ENCODE measurements around the gene KATNAL1. TPM values are rescaled to one million over a fixed set of nuclear protein-coding genes. Genes with fewer than 3 reads are reported as not detected.

KATNAL1 gene
- total RNA-seq, 4 donors from 2014 or later = 3.1 to 15.2 (median 4.2) TPM

GRCh38 chr13:30172593-30173302 is 134.6 kb downstream of the KATNAL1 start:
- 83 to 84% methylated on average over 15 of the region's 15 CpGs for WGBS, 2 donors

GRCh38 chr13:30170569-30170968 is 136.8 kb downstream of the KATNAL1 start:
- intact Hi-C loops (cut with DNase I; ENCODE audit: low total_unique reads) = no loop called here
- no peak for DNase-seq (ENCODE audit: low spot score in 2 of 2)
- no peak overlapping the region for H3K4me3 ChIP-seq (ENCODE audit: low read depth, poor library complexity, severe bottlenecking)
- no peak for TF ChIP-seq POLR2A (IDR thresholded peaks at IDR 0.05)
- no peak for TF ChIP-seq CTCF (IDR thresholded peaks at IDR 0.05)
- 73 to 81% methylated on average over 9 of the region's 9 CpGs for WGBS, 2 donors

More at GRCh38 chr13:30172593-30173302, 134.6 kb downstream of the KATNAL1 start:
- no peak for TF ChIP-seq POLR2A (IDR thresholded peaks at IDR 0.05)
- no peak for TF ChIP-seq CTCF (IDR thresholded peaks at IDR 0.05)
- no peak overlapping the region for H3K4me3 ChIP-seq (ENCODE audit: low read depth, poor library complexity, severe bottlenecking)
- no peak for DNase-seq (ENCODE audit: low spot score in 2 of 2)
- intact Hi-C loops (cut with DNase I; ENCODE audit: low total_unique reads) = no loop called here

- H3K4me3 ChIP-seq (ENCODE audit: low read depth, poor library complexity, severe bottlenecking) = no peak overlapping the region
- TF ChIP-seq POLR2A (IDR thresholded peaks at IDR 0.05) (no peak), CTCF (IDR thresholded peaks at IDR 0.05) (no peak)
- WGBS, 2 donors = 28 to 35% methylated on average over 2 of the region's 2 CpGs
- no peak for DNase-seq (ENCODE audit: low spot score in 2 of 2)
- intact Hi-C loops (cut with DNase I; ENCODE audit: low total_unique reads) = no loop called here
Measured at GRCh38 chr13:30169442-30169841, 137.9 kb downstream of the KATNAL1 start.

- H3K4me3 ChIP-seq (ENCODE audit: low read depth, poor library complexity, severe bottlenecking) = no peak overlapping the region
- WGBS, 2 donors = 59 to 73% methylated on average over 11 of the region's 11 CpGs
- DNase-seq (ENCODE audit: low spot score in 2 of 2) = no peak
- TF ChIP-seq POLR2A (IDR thresholded peaks at IDR 0.05) = no peak
- TF ChIP-seq CTCF (IDR thresholded peaks at IDR 0.05) = no peak
- intact Hi-C loops (cut with DNase I; ENCODE audit: low total_unique reads) = no loop called here
Measured at GRCh38 chr13:30165796-30166195, 141.6 kb downstream of the KATNAL1 start.

GRCh38 chr13:30165071-30165470 is 142.3 kb downstream of the KATNAL1 start:
- DNase-seq (ENCODE audit: low spot score in 2 of 2) = no peak
- TF ChIP-seq POLR2A (IDR thresholded peaks at IDR 0.05) (no peak), CTCF (IDR thresholded peaks at IDR 0.05) (no peak)
- 82 to 83% methylated on average over 2 of the region's 2 CpGs for whole genome bisulfite sequencing, 2 donors
- intact Hi-C loops (cut with DNase I; ENCODE audit: low total_unique reads) = no loop called here
- H3K4me3 ChIP-seq (ENCODE audit: low read depth, poor library complexity, severe bottlenecking) = no peak overlapping the region

GRCh38 chr13:30164146-30164545 is 143.2 kb downstream of the KATNAL1 start:
- DNase-seq (ENCODE audit: low spot score in 2 of 2) = no peak
- no peak for TF ChIP-seq POLR2A (IDR thresholded peaks at IDR 0.05)
- TF ChIP-seq CTCF (IDR thresholded peaks at IDR 0.05) = no peak
- 42 to 62% methylated on average over 9 of the region's 9 CpGs for WGBS, 2 donors
- no peak overlapping the region for H3K4me3 ChIP-seq (ENCODE audit: low read depth, poor library complexity, severe bottlenecking)
- intact Hi-C loops (cut with DNase I; ENCODE audit: low total_unique reads) = no loop called here
